Neuronal stem cell (in vitro differentiated cells): ENCODE results near the gene PNPLA2.
A peak's percentile ranks its signal among the peaks of the same experiment; 100 is the strongest.

ENCODE experiments used
- DNase-seq: peaks from one replicate; pipeline ENCODE4 v3.0.0-alpha.2; 2013; ENCODE audit warnings: low spot score
- H2AFZ ChIP-seq: one replicate; pipeline ENCODE4 v1.6.1; 2013; ENCODE audit warnings: mild to moderate bottlenecking, low read length, inconsistent platforms
- H2AK5ac ChIP-seq: 2 replicates; pipeline ENCODE4 v1.6.1; 2013; ENCODE audit warnings: low read depth, mild to moderate bottlenecking, inconsistent platforms, low read length, moderate library complexity, mixed read lengths
- H2BK120ac ChIP-seq: 2 replicates; pipeline ENCODE4 v1.6.1; 2013; ENCODE audit warnings: low read depth, mild to moderate bottlenecking, inconsistent platforms, low read length, moderate library complexity, mixed read lengths
- H2BK12ac ChIP-seq: one replicate; pipeline ENCODE4 v1.6.1; 2013; ENCODE audit warnings: low read length, inconsistent platforms
- H2BK15ac ChIP-seq: 2 replicates; pipeline ENCODE4 v1.6.1; 2013; ENCODE audit warnings: mild to moderate bottlenecking, low read length, inconsistent platforms, mixed read lengths
- H2BK5ac ChIP-seq: one replicate; pipeline ENCODE4 v1.6.1; 2013; ENCODE audit warnings: inconsistent platforms, mild to moderate bottlenecking, low read length, moderate library complexity
- H3K14ac ChIP-seq: one replicate; pipeline ENCODE4 v1.6.1; 2013; ENCODE audit warnings: low read length, inconsistent platforms
- H3K18ac ChIP-seq: 2 replicates; pipeline ENCODE4 v1.6.1; 2013; ENCODE audit warnings: low read length, inconsistent platforms
- H3K23ac ChIP-seq: 2 replicates; pipeline ENCODE4 v1.6.1; 2013; ENCODE audit warnings: low read depth, mild to moderate bottlenecking, mixed read lengths, low read length, inconsistent platforms; ENCODE audit not compliant: poor library complexity
- H3K27ac ChIP-seq: replicated peaks from 3 replicates; pipeline ENCODE4 v1.5.1; 2013; ENCODE audit warnings: low read length, inconsistent platforms
- H3K27me3 ChIP-seq, 3 experiments: 2 replicates each; pipeline ENCODE4 v1.6.1; 2013; ENCODE audit warnings: low read length in 3 of 3, mild to moderate bottlenecking in 2 of 3, inconsistent platforms in 1 of 3, low read depth in 1 of 3, mixed read lengths in 1 of 3, moderate library complexity in 1 of 3; ENCODE audit not compliant: control insufficient read depth in 3 of 3, insufficient read depth in 3 of 3
- H3K36me3 ChIP-seq, 2 donors: replicated peaks in 1 of 2; 2 replicates each; pipeline ENCODE4 v1.6.1; 2013; ENCODE audit warnings: low read length in 2 of 2; ENCODE audit not compliant: control insufficient read depth in 2 of 2, insufficient read depth in 2 of 2
- H3K4ac ChIP-seq: 2 replicates; pipeline ENCODE4 v1.6.1; 2013; ENCODE audit warnings: inconsistent platforms, mild to moderate bottlenecking, low read length, moderate library complexity
- H3K4me1 ChIP-seq, 2 donors: 1 replicate in 1 of 2; 2 replicates in 1 of 2; pipeline ENCODE4 v1.6.1; 2013; ENCODE audit warnings: low read length in 2 of 2, low read depth in 1 of 2; ENCODE audit not compliant: control insufficient read depth in 2 of 2, insufficient read depth in 1 of 2
- H3K4me2 ChIP-seq: one replicate; pipeline ENCODE4 v1.6.1; 2013; ENCODE audit warnings: mild to moderate bottlenecking, low read length, inconsistent platforms; ENCODE audit not compliant: insufficient read depth, poor library complexity, severe bottlenecking
- H3K4me3 ChIP-seq, 2 donors: 2 replicates each; pipeline ENCODE4 v1.5.1; 2013; ENCODE audit warnings: low read length in 2 of 2, mild to moderate bottlenecking in 2 of 2, inconsistent platforms in 1 of 2, moderate library complexity in 1 of 2
- H3K79me1 ChIP-seq: one replicate; pipeline ENCODE4 v1.6.1; 2013; ENCODE audit warnings: low read depth, mild to moderate bottlenecking, inconsistent platforms, low read length, moderate library complexity
- H3K9ac ChIP-seq: one replicate; pipeline ENCODE4 v1.6.1; 2013; ENCODE audit warnings: mild to moderate bottlenecking, low read depth, low read length, inconsistent platforms; ENCODE audit not compliant: poor library complexity
- H3K9me3 ChIP-seq, 2 donors: replicated peaks in 1 of 2; 2 replicates each; pipeline versions ENCODE3 to v1.6.1; 2013; ENCODE audit warnings: low read length in 2 of 2, mild to moderate bottlenecking in 2 of 2, inconsistent platforms in 1 of 2, low read depth in 1 of 2, mixed read lengths in 1 of 2, moderate library complexity in 1 of 2; ENCODE audit not compliant: control insufficient read depth in 2 of 2, insufficient read depth in 1 of 2
- H4K8ac ChIP-seq: one replicate; pipeline ENCODE4 v1.6.1; 2013; ENCODE audit warnings: low read depth, mild to moderate bottlenecking, inconsistent platforms, low read length, moderate library complexity
- H4K91ac ChIP-seq: one replicate; pipeline ENCODE4 v1.6.1; 2013; ENCODE audit warnings: low read length, low read depth, mild to moderate bottlenecking, inconsistent platforms; ENCODE audit not compliant: poor library complexity
- WGBS, 2 donors: extraction: QIAGEN DNeasy Blood & Tissue Kit; methylation state at CpG; one replicate each; pipeline ENCODE4 v1.1.7; 2013; ENCODE audit warnings: missing lambda C conversion rate in 2 of 2, mixed read lengths in 1 of 2; ENCODE audit not compliant: insufficient read length in 2 of 2, insufficient replicate concordance in 1 of 2; ENCODE audit errors: extremely low coverage in 2 of 2; 5-methylcytosine and 5-hydroxymethylcytosine counted together

The PNPLA2 gene

DNA sequence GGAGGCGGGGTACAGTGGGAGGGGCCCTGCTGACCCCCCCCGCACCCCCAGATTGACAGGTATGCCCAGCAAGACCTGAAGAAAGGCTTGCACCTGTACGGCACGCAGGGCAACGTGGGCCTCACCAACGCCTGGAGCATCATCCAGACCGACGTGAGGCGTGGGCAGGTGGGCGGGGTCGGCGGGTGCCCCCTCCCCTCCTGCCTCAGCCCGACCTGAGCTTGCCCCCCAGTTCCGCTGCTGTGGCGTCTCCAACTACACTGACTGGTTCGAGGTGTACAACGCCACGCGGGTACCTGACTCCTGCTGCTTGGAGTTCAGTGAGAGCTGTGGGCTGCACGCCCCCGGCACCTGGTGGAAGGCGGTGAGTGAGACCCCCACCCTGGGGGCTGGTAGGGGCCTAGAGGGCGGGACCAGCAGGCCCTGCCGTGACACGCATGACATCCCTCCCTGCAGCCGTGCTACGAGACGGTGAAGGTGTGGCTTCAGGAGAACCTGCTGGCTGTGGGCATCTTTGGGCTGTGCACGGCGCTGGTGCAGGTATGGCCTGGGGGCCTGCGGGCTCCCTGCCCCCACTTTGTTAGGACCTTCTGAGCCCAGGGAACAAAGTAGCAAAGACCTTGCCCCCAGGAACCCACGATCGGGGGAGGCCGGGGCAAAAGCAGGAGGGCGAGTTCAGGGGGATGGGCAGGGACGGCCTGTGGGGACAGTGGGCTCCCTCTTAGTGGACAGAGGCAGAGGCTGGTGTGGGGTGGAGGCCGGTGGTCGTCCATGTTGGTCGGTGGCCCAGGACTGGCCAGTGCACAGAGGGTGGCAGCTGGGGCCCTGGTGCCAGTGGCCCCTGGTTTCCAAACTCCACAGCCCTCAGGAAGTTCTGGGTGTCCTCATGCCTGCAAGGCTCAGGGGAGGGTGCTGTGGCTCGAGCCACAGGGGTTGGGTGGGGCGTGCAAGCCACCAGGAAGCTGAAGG, 47.0 kb downstream of the PNPLA2 start:
- Histone ChIP-seq H3K9me3 (no peaks in the 10 kb centered on the region), H3K4me3 (no peak overlapping the region), H3K18ac (no peak overlapping the region), H4K8ac (no peak overlapping the region), H3K27me3 (no peaks in the 10 kb centered on the region), H2AFZ (no peak overlapping the region), H2BK15ac (no peak overlapping the region), H4K91ac (no peak overlapping the region), H3K4me1 (peaks cover 7 to 17% of the 10 kb centered on the region in 2 donors), H3K4ac (no peak overlapping the region), H2BK12ac (no peak overlapping the region), H3K14ac (no peak overlapping the region), H3K4me2 (no peak overlapping the region), H3K9ac (peak overlapping the region; percentile 70), H2BK120ac (no peak overlapping the region), H2AK5ac (peak overlapping the region; percentile 46), H2BK5ac (no peak overlapping the region), H3K27ac (no peak overlapping the region), H3K79me1 (peaks cover 5% of the 10 kb centered on the region), H3K36me3 (peaks cover 4 to 43% of the 10 kb centered on the region in 2 donors), H3K23ac (no peak overlapping the region)
- no CpG with 5 or more reads among the region's 41 CpGs for WGBS, 2 donors
- no peak for DNase-seq

DNA sequence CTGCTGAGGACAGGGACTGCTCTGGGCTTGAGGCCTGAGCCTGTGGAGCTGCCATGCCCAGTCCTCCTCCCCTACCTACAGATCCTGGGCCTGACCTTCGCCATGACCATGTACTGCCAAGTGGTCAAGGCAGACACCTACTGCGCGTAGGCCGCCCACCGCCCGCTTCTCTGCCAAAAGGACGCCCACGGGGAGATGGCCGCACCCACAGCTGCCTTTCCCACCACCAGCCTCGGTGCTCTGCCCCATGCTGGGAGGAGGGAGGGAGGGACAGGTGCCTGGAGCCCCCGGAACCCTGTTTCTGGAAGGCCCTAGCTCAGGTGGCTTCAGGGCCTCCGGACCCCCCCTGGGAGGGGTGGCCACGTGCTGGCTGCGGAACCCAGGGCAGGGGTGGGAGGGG, 47.8 kb downstream of the PNPLA2 start:
- no peak overlapping the region for H3K4me3 ChIP-seq
- no peak overlapping the region for H2BK15ac ChIP-seq
- H3K9ac ChIP-seq: no peak overlapping the region
- H3K23ac ChIP-seq: peak overlapping the region; percentile 55
- peak overlapping the region; percentile 47 for H2BK120ac ChIP-seq
- H3K4me2 ChIP-seq: no peak overlapping the region
- H3K9me3 ChIP-seq: no peaks in the 10 kb centered on the region
- H3K27ac ChIP-seq: no peak overlapping the region
- peaks cover 7 to 17% of the 10 kb centered on the region in 2 donors for H3K4me1 ChIP-seq
- H3K79me1 ChIP-seq: peaks cover 5% of the 10 kb centered on the region
- H2AK5ac ChIP-seq: no peak overlapping the region
- no peak overlapping the region for H3K18ac ChIP-seq
- no peak overlapping the region for H2BK12ac ChIP-seq
- no peak overlapping the region for H3K14ac ChIP-seq
- no peak overlapping the region for H4K91ac ChIP-seq
- WGBS, 2 donors: no CpG with 5 or more reads among the region's 14 CpGs
- no peaks in the 10 kb centered on the region for H3K27me3 ChIP-seq
- H3K4ac ChIP-seq: no peak overlapping the region
- no peak overlapping the region for H2BK5ac ChIP-seq
- DNase-seq: no peak
- no peak overlapping the region for H4K8ac ChIP-seq
- H3K36me3 ChIP-seq: peaks cover 4 to 46% of the 10 kb centered on the region in 2 donors
- no peak overlapping the region for H2AFZ ChIP-seq

DNA sequence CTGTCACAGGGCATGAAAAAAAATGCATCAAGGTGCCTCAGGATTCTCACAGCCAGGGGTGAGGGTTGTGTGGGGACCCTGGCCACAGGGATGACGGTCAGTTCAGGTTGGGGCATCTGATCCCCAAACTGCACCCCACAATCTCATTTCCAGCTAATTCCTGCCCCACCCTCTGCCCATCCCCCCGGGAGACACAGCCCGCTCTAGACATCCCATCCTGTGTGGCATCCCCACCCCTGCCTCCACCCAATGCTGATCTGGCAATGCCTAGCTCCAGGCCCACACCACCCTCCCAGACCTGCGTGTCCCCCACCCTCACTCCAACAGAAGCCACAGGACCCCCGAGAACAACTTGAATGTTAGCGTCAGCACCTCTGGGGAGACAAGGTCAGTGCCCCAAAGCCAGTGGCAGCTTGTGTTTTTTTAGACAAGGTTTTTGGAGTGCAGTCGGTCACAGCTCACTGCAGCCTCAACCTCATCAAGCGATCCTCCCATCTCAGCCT, 49.2 kb downstream of the PNPLA2 start:
- Histone ChIP-seq H4K91ac (no peak overlapping the region), H2BK15ac (no peak overlapping the region), H3K36me3 (peaks cover 4 to 42% of the 10 kb centered on the region in 2 donors), H2AK5ac (no peak overlapping the region), H2BK5ac (no peak overlapping the region), H3K4me1 (peaks cover 2 to 11% of the 10 kb centered on the region in 2 donors), H3K27me3 (no peaks in the 10 kb centered on the region), H2BK120ac (no peak overlapping the region), H3K79me1 (peaks cover 5% of the 10 kb centered on the region), H3K9me3 (no peaks in the 10 kb centered on the region), H3K23ac (no peak overlapping the region), H3K4me3 (no peak overlapping the region), H2AFZ (no peak overlapping the region), H3K18ac (no peak overlapping the region), H2BK12ac (no peak overlapping the region), H3K14ac (no peak overlapping the region), H3K4ac (no peak overlapping the region), H4K8ac (no peak overlapping the region), H3K27ac (no peak overlapping the region), H3K9ac (peak overlapping the region; percentile 44), H3K4me2 (no peak overlapping the region)
- DNase-seq: no peak
- no CpG with 5 or more reads among the region's 8 CpGs for WGBS, 2 donors

- no peaks in the 10 kb centered on the region for H3K9me3 ChIP-seq
- no peak overlapping the region for H4K8ac ChIP-seq
- H2BK5ac ChIP-seq: peak overlapping the region; percentile 90
- no peak overlapping the region for H3K18ac ChIP-seq
- no peak overlapping the region for H2BK15ac ChIP-seq
- no peak overlapping the region for H4K91ac ChIP-seq
- no peak overlapping the region for H3K14ac ChIP-seq
- H3K79me1 ChIP-seq: peaks cover 5% of the 10 kb centered on the region
- H3K4me1 ChIP-seq: peaks cover 0 to 8% of the 10 kb centered on the region in 2 donors
- no peak overlapping the region for H2AFZ ChIP-seq
- peaks cover 4 to 40% of the 10 kb centered on the region in 2 donors for H3K36me3 ChIP-seq
- no peak overlapping the region for H2AK5ac ChIP-seq
- no peak overlapping the region for H3K4me2 ChIP-seq
- WGBS, 2 donors: no CpG with 5 or more reads among the region's 17 CpGs
- peak overlapping the region; percentile 44 for H3K9ac ChIP-seq
- no peak overlapping the region for H2BK12ac ChIP-seq
- H3K4me3 ChIP-seq: no peak overlapping the region
- H2BK120ac ChIP-seq: no peak overlapping the region
- no peaks in the 10 kb centered on the region for H3K27me3 ChIP-seq
- H3K4ac ChIP-seq: no peak overlapping the region
- no peak for DNase-seq
- no peak overlapping the region for H3K27ac ChIP-seq
- H3K23ac ChIP-seq: peak overlapping the region; percentile 85
Observed at GRCh38 chr11:868394-868793, 49.7 kb downstream of the PNPLA2 start.
